Caco-2 (cell line): ENCODE results near the gene PTRHD1. TPM values are rescaled to one million over a fixed set of nuclear protein-coding genes. Genes with fewer than 3 reads are reported as not detected.

Source experiments
- BruUV-seq: library from RNA; stranded (reverse); fragments of 400-500 nt; replicated peaks from 2 replicates; lab custom pipeline; 2021; lab: Mats Ljungman, UMichigan
- CTCF ChIA-PET: fragments of 300-600 bp; sonication (Branson Sonifier 250); formaldehyde crosslinking; loops from one replicate; lab custom pipeline; 2022; ENCODE audit warnings: antibody characterized with exemption; lab: Charles Lee
- POLR2A ChIA-PET: fragments of 300-600 bp; sonication (Branson Sonifier 250); formaldehyde crosslinking; loops from one replicate; lab custom pipeline; 2022; ENCODE audit warnings: antibody characterized with exemption; lab: Charles Lee
- DNase-seq, 2 experiments: peaks; one replicate each; pipeline versions ENCODE4 v3.0.0 to v3.0.0-alpha.2; 2020 to 2022
- H3K27me3 ChIP-seq: replicated peaks from 2 replicates; pipeline ENCODE4 v1.6.0; 2011; ENCODE audit warnings: low read length; ENCODE audit not compliant: control insufficient read depth, insufficient read depth
- H3K36me3 ChIP-seq: 2 replicates; pipeline ENCODE4 v1.5.1; 2011; ENCODE audit warnings: low read length; ENCODE audit not compliant: control insufficient read depth, insufficient read depth
- H3K4me1 ChIP-seq: fragments of 250-450 bp; sonication (Bioruptor Pico); 2 replicates; pipeline ENCODE4 v1.5.1; 2020; ENCODE audit warnings: mild to moderate bottlenecking
- H3K4me3 ChIP-seq: 2 replicates; pipeline ENCODE4 v1.5.1; 2011; ENCODE audit warnings: low read depth, mild to moderate bottlenecking, control low read depth, low read length
- H3K9me3 ChIP-seq: fragments of 250-450 bp; sonication (Bioruptor Pico); 2 replicates; pipeline ENCODE4 v1.5.1; 2020; ENCODE audit warnings: mild to moderate bottlenecking, moderate library complexity
- H3K27ac Mint-ChIP-seq: one replicate; pipeline ENCODE4 v1.8.0; 2022; ENCODE audit warnings: mixed read lengths; ENCODE audit not compliant: unreplicated experiment
- H3K27me3 Mint-ChIP-seq: one replicate; pipeline ENCODE4 v1.8.0; 2022; ENCODE audit warnings: mixed read lengths; ENCODE audit not compliant: insufficient read depth, unreplicated experiment
- H3K36me3 Mint-ChIP-seq: one replicate; pipeline ENCODE4 v1.8.0; 2022; ENCODE audit warnings: mild to moderate bottlenecking, mixed read lengths; ENCODE audit not compliant: insufficient read depth, unreplicated experiment
- H3K4me1 Mint-ChIP-seq: one replicate; pipeline ENCODE4 v1.8.0; 2022; ENCODE audit warnings: low read depth, mixed read lengths; ENCODE audit not compliant: unreplicated experiment
- H3K4me3 Mint-ChIP-seq: one replicate; pipeline ENCODE4 v1.8.0; 2022; ENCODE audit warnings: mild to moderate bottlenecking, moderate library complexity, mixed read lengths; ENCODE audit not compliant: unreplicated experiment
- H3K9me3 Mint-ChIP-seq: one replicate; pipeline ENCODE4 v1.8.0; 2022; ENCODE audit warnings: mixed read lengths; ENCODE audit not compliant: unreplicated experiment
- intact Hi-C: fragments of 100-400 bp; cut with micrococcal nuclease; formaldehyde crosslinking; loops from one replicate; pipeline ENCODE4 v1.10.0; 2022; ENCODE audit not compliant: unreplicated experiment
- total RNA-seq: library from RNA; stranded (reverse); gene quantifications from 2 replicates; pipeline ENCODE4 v1.2.3, GENCODE V29; 2022
- TF ChIP-seq, protein P1 (sequence below), 2 experiments: fragments of 200-600 bp in 1 of 2; IDR thresholded peaks; 1 replicate in 1 of 2; 2 replicates in 1 of 2; pipeline versions ENCODE4 v1.5.1 to v1.8.0; 2011 to 2022; ENCODE audit warnings: antibody characterized with exemption in 1 of 2, control low read depth in 1 of 2, inconsistent platforms in 1 of 2, low read depth in 1 of 2, low read length in 1 of 2, mild to moderate bottlenecking in 1 of 2, moderate library complexity in 1 of 2; ENCODE audit not compliant: insufficient read depth in 1 of 2, severe bottlenecking in 1 of 2, unreplicated experiment in 1 of 2

Gene PTRHD1
- total RNA-seq, 1 experiment from 2014 or later = 52.8 TPM

DNA sequence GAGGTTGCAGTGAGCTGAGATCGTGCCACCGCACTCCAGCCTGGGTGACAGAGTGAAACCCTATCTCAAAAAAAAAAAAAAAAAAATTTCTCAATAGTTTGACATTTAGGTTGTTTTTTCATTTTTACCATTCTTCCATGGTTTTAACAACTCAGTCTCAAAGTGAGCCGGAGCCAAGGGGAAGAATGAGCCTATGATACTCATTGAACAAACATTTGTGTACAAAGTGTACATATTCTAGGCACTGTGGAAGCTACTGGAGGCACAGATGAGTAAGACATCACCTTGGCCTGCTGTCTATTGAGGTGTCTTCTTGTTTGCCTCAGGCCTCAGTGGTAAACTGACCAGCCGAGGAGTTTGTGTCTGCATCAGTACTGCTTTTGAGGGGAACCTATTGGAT, 22.0 kb upstream of the PTRHD1 start:
- Histone ChIP-seq H3K9me3 (no peaks in the 10 kb centered on the region), H3K27me3 (no peaks in the 10 kb centered on the region), H3K4me3 (no peak overlapping the region), H3K36me3 (peaks cover 2% of the 10 kb centered on the region), H3K4me1 (peaks cover 4% of the 10 kb centered on the region; the same call in 1 of the 2 replicates)
- Mint-ChIP-seq H3K36me3 (peaks cover 82% of the 10 kb centered on the region), H3K4me1 (peaks cover 10% of the 10 kb centered on the region), H3K27me3 (no peaks in the 10 kb centered on the region), H3K27ac (no peak overlapping the region), H3K9me3 (no peaks in the 10 kb centered on the region), H3K4me3 (no peak overlapping the region)
- intact Hi-C loops = no loop called here
- no TSS peak for BruUV-seq
- CTCF ChIA-PET = no interaction called here
- POLR2A ChIA-PET = interaction anchor here (0.7 kb wide), 1 partner anchor 421 kb away, joined by 3 read pairs; no protein-coding TSS in a partner anchor
- TF ChIP-seq, protein P1, sequence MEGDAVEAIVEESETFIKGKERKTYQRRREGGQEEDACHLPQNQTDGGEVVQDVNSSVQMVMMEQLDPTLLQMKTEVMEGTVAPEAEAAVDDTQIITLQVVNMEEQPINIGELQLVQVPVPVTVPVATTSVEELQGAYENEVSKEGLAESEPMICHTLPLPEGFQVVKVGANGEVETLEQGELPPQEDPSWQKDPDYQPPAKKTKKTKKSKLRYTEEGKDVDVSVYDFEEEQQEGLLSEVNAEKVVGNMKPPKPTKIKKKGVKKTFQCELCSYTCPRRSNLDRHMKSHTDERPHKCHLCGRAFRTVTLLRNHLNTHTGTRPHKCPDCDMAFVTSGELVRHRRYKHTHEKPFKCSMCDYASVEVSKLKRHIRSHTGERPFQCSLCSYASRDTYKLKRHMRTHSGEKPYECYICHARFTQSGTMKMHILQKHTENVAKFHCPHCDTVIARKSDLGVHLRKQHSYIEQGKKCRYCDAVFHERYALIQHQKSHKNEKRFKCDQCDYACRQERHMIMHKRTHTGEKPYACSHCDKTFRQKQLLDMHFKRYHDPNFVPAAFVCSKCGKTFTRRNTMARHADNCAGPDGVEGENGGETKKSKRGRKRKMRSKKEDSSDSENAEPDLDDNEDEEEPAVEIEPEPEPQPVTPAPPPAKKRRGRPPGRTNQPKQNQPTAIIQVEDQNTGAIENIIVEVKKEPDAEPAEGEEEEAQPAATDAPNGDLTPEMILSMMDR (IDR thresholded peaks at IDR 0.05; ENCODE audit: insufficient read depth in 1 of 2, low read depth in 1 of 2, low read length in 1 of 2, severe bottlenecking in 1 of 2, unreplicated experiment in 1 of 2) = no peak
- no peak for DNase-seq

GRCh38 chr2:24814516-24814915, 21.3 kb upstream of the PTRHD1 start:
- no peak for DNase-seq
- BruUV-seq = no TSS peak
- TF ChIP-seq, protein P1 (IDR thresholded peaks at IDR 0.05; ENCODE audit: insufficient read depth in 1 of 2, low read depth in 1 of 2, low read length in 1 of 2, severe bottlenecking in 1 of 2, unreplicated experiment in 1 of 2) = no peak
- Mint-ChIP-seq H3K27me3 (no peaks in the 10 kb centered on the region), H3K9me3 (no peaks in the 10 kb centered on the region), H3K4me1 (peaks cover 10% of the 10 kb centered on the region), H3K36me3 (peaks cover 77% of the 10 kb centered on the region), H3K27ac (no peak overlapping the region), H3K4me3 (no peak overlapping the region)
- H3K9me3 ChIP-seq = no peaks in the 10 kb centered on the region
- H3K36me3 ChIP-seq = peaks cover 2% of the 10 kb centered on the region
- ChIA-PET CTCF (no interaction called here), POLR2A (interaction anchor here (0.7 kb wide), 1 partner anchor 421 kb away, joined by 3 read pairs; no protein-coding TSS in a partner anchor)
- intact Hi-C loops = no loop called here
- no peaks in the 10 kb centered on the region for H3K27me3 ChIP-seq
- no peak overlapping the region for H3K4me3 ChIP-seq
- H3K4me1 ChIP-seq = peaks cover 4% of the 10 kb centered on the region; the same call in 1 of the 2 replicates

GRCh38 chr2:24813691-24814137, 20.5 kb upstream of the PTRHD1 start:
- TF ChIP-seq, protein P1 (IDR thresholded peaks at IDR 0.05; ENCODE audit: insufficient read depth in 1 of 2, low read depth in 1 of 2, low read length in 1 of 2, severe bottlenecking in 1 of 2, unreplicated experiment in 1 of 2) = no peak
- intact Hi-C loops = no loop called here
- Mint-ChIP-seq H3K27me3 (no peaks in the 10 kb centered on the region), H3K4me1 (peaks cover 17% of the 10 kb centered on the region), H3K4me3 (no peak overlapping the region), H3K27ac (no peak overlapping the region), H3K36me3 (peaks cover 76% of the 10 kb centered on the region), H3K9me3 (no peaks in the 10 kb centered on the region)
- ChIA-PET CTCF (interaction anchor here (0.8 kb wide), 1 partner anchor 21 kb away, joined by 4 read pairs; the partner anchor contains the start of genes CENPO and PTRHD1), POLR2A (no interaction called here)
- DNase-seq = no peak
- no peaks in the 10 kb centered on the region for H3K27me3 ChIP-seq
- no peaks in the 10 kb centered on the region for H3K9me3 ChIP-seq
- peaks cover 2% of the 10 kb centered on the region for H3K36me3 ChIP-seq
- BruUV-seq = no TSS peak
- peaks cover 4% of the 10 kb centered on the region; the same call in 1 of the 2 replicates for H3K4me1 ChIP-seq
- no peak overlapping the region for H3K4me3 ChIP-seq
